Upper lobe of left lung (tissue), 6 donors: ENCODE measurements around the gene NLRC4. TPM values are rescaled to one million over a fixed set of nuclear protein-coding genes. Genes with fewer than 3 reads are reported as not detected.

Experiments used
- ATAC-seq, 2 donors: fragments of 200-7000 bp; cut with Tn5 transposase; one replicate each; pipeline ENCODE4 v1.9.1; 2022; ENCODE audit warnings: mild to moderate bottlenecking in 2 of 2, moderate library complexity in 2 of 2; ENCODE audit not compliant: low FRiP score in 2 of 2
- DNase-seq, 2 donors: peaks; one replicate each; pipeline ENCODE4 v3.0.0-alpha.2; 2019 to 2020
- H3K27ac ChIP-seq, 4 donors: fragments of 200-600 bp; sonication (generic); one replicate each; pipeline ENCODE4 v1.5.1; 2016 to 2019
- H3K27me3 ChIP-seq, 4 donors: fragments of 200-600 bp; sonication (generic); one replicate each; pipeline ENCODE4 v1.5.1; 2017 to 2019
- H3K36me3 ChIP-seq, 4 donors: fragments of 200-600 bp; sonication (generic); one replicate each; pipeline ENCODE4 v1.5.1; 2016 to 2019
- H3K4me1 ChIP-seq, 4 donors: fragments of 200-600 bp; sonication (generic); one replicate each; pipeline ENCODE4 v1.5.1; 2018 to 2019
- H3K4me3 ChIP-seq, 4 donors: fragments of 200-600 bp; sonication (generic); one replicate each; pipeline ENCODE4 v1.5.1; 2017 to 2019; ENCODE audit warnings: mild to moderate bottlenecking in 2 of 4, moderate library complexity in 1 of 4
- H3K9me3 ChIP-seq, 4 donors: fragments of 200-600 bp; sonication (generic); one replicate each; pipeline ENCODE4 v1.5.1; 2018 to 2019
- EP300 ChIP-seq, 4 donors: sonication (generic); formaldehyde crosslinking; IDR thresholded peaks; one replicate each; pipeline ENCODE4 v1.5.1; 2017; ENCODE audit warnings: antibody characterized with exemption in 4 of 4, control low read depth in 2 of 4
- POLR2A ChIP-seq, 4 donors: fragments of 450-650 bp; IDR thresholded peaks; one replicate each; pipeline ENCODE4 v1.5.1; 2016 to 2017; ENCODE audit warnings: antibody characterized with exemption in 4 of 4, mild to moderate bottlenecking in 2 of 4
- POLR2AphosphoS5 ChIP-seq, 2 donors: sonication (generic); formaldehyde crosslinking; IDR thresholded peaks; one replicate each; pipeline ENCODE4 v1.5.1; 2017; ENCODE audit warnings: antibody characterized with exemption in 2 of 2
- WGBS, 2 donors: methylation state at CpG; one replicate each; pipeline ENCODE4 v1.1.5; 2017 to 2018; 5-methylcytosine and 5-hydroxymethylcytosine counted together
- total RNA-seq, 6 donors: library from RNA; depleted of rRNA in 4 of 6; stranded (reverse); fragments of >200 nt in 4 of 6; gene quantifications; one replicate each; pipeline versions ENCODE4 v1.1.0 to v1.2.1, GENCODE V29; 2016 to 2021
- TF ChIP-seq, protein P1 (sequence below), 6 experiments: fragments of 450-650 bp in 4 of 6; fragments of 200-600 bp in 2 of 6; sonication (generic) in 2 of 6; IDR thresholded peaks; one replicate each; pipeline ENCODE4 v1.5.1; 2016 to 2019; ENCODE audit warnings: antibody characterized with exemption in 6 of 6
- donor health status: DM: no; HTN: no; CAD: no; lungs with moderate emphysema.
- donor health status: DM: no; HTN: yes; CAD: no; lungs with severe emphysema.

NLRC4 gene
- total RNA-seq, 6 donors from 2014 or later = 6.3 to 22.4 (median 10.6) TPM

- ATAC-seq (no peak), DNase-seq (no peak)
- H3K36me3 ChIP-seq = no peaks in the 10 kb centered on the region
- H3K27ac ChIP-seq = no peak overlapping the region
- H3K9me3 ChIP-seq = no peaks in the 10 kb centered on the region
- H3K4me3 ChIP-seq = no peak overlapping the region
- no peaks in the 10 kb centered on the region for H3K4me1 ChIP-seq
- TF ChIP-seq POLR2AphosphoS5 (IDR thresholded peaks at IDR 0.05) = no peak
- TF ChIP-seq POLR2A (IDR thresholded peaks at IDR 0.05) = no peak
- TF ChIP-seq, protein P1, sequence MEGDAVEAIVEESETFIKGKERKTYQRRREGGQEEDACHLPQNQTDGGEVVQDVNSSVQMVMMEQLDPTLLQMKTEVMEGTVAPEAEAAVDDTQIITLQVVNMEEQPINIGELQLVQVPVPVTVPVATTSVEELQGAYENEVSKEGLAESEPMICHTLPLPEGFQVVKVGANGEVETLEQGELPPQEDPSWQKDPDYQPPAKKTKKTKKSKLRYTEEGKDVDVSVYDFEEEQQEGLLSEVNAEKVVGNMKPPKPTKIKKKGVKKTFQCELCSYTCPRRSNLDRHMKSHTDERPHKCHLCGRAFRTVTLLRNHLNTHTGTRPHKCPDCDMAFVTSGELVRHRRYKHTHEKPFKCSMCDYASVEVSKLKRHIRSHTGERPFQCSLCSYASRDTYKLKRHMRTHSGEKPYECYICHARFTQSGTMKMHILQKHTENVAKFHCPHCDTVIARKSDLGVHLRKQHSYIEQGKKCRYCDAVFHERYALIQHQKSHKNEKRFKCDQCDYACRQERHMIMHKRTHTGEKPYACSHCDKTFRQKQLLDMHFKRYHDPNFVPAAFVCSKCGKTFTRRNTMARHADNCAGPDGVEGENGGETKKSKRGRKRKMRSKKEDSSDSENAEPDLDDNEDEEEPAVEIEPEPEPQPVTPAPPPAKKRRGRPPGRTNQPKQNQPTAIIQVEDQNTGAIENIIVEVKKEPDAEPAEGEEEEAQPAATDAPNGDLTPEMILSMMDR (IDR thresholded peaks at IDR 0.05) = no peak
- TF ChIP-seq EP300 (IDR thresholded peaks at IDR 0.05) = no peak
- H3K27me3 ChIP-seq = no peaks in the 10 kb centered on the region
- 90 to 92% methylated on average over 4 of the region's 4 CpGs for WGBS, 2 donors
These were observed 32.7 kb downstream of the NLRC4 start for GRCh38 chr2:32231959-32232358.

DNA sequence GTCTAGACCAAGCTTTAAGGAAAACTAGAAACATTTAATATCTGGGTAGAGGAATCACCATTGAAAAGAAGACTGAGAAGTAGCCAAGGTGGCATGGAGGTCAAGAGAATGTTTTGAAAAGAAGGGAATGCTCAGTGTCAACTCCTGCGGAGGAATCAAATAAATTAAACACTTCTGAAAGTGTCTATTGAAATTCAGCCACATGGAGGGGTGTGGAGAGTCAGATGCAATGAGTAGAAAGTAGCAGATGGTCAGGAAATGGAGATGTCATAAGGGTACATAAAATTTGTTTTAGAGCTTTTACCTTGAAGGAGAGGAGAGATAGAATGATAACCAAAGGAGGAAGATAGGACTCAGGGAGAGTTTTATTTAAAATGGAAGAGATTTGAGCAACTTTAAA is 35.1 kb downstream of the NLRC4 start:
- DNase-seq = no peak
- TF ChIP-seq, protein P1 (IDR thresholded peaks at IDR 0.05) = no peak
- TF ChIP-seq POLR2AphosphoS5 (IDR thresholded peaks at IDR 0.05) = no peak
- TF ChIP-seq EP300 (IDR thresholded peaks at IDR 0.05) = no peak
- no peak for TF ChIP-seq POLR2A (IDR thresholded peaks at IDR 0.05)
- no peaks in the 10 kb centered on the region for H3K27me3 ChIP-seq

GRCh38 chr2:32228181-32228580 is 36.5 kb downstream of the NLRC4 start:
- TF ChIP-seq POLR2A (IDR thresholded peaks at IDR 0.05) (no peak), EP300 (IDR thresholded peaks at IDR 0.05) (no peak), POLR2AphosphoS5 (IDR thresholded peaks at IDR 0.05) (no peak)
- TF ChIP-seq, protein P1 (IDR thresholded peaks at IDR 0.05) = no peak
- Histone ChIP-seq H3K27me3 (no peaks in the 10 kb centered on the region), H3K4me1 (no peaks in the 10 kb centered on the region), H3K36me3 (peaks cover 0 to 22% (median 9%) of the 10 kb centered on the region in 4 donors), H3K9me3 (no peaks in the 10 kb centered on the region), H3K27ac (no peak overlapping the region), H3K4me3 (no peak overlapping the region)
- WGBS, 2 donors = 80 to 87% methylated on average over 2 of the region's 2 CpGs
- ATAC-seq (no peak), DNase-seq (no peak)

More for the DNA sequence above, 35.1 kb downstream of the NLRC4 start:
- ATAC-seq = no peak
- H3K27ac ChIP-seq = no peak overlapping the region
- peaks cover 0 to 13% (median 5%) of the 10 kb centered on the region in 4 donors for H3K36me3 ChIP-seq
- 38 to 44% methylated on average over 1 of the region's 1 CpG for WGBS, 2 donors
- H3K9me3 ChIP-seq = no peaks in the 10 kb centered on the region
- no peaks in the 10 kb centered on the region for H3K4me1 ChIP-seq
- H3K4me3 ChIP-seq = no peak overlapping the region

DNA sequence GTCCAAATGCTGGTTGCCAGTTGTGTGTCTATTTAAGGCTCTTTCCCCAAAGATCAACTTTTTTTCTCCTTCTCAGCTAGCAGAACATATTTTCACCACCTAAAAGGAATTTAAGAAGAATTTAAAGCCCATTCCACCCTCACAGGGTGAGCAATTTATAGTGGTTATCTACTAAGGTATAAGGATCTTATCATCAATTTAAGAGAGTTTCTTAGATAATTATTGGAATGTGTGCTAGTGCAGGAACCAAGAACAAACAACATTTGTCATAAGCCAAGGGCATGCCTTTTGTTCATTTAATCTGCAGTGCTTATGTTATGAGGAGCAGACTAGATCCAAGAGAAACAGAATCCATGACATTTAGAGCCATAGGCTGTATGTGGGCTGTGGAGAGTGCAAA is 37.2 kb downstream of the NLRC4 start:
- no peak for DNase-seq
- no peak overlapping the region for H3K4me3 ChIP-seq
- peaks cover 1 to 29% (median 16%) of the 10 kb centered on the region in 4 donors for H3K36me3 ChIP-seq
- no peaks in the 10 kb centered on the region for H3K27me3 ChIP-seq
- H3K4me1 ChIP-seq = no peaks in the 10 kb centered on the region
- TF ChIP-seq EP300 (IDR thresholded peaks at IDR 0.05) (no peak), POLR2AphosphoS5 (IDR thresholded peaks at IDR 0.05) (no peak), POLR2A (IDR thresholded peaks at IDR 0.05) (no peak)
- TF ChIP-seq, protein P1 (IDR thresholded peaks at IDR 0.05) = no peak
- ATAC-seq = no peak
- no peaks in the 10 kb centered on the region for H3K9me3 ChIP-seq
- no peak overlapping the region for H3K27ac ChIP-seq

GRCh38 chr2:32222966-32223365 is 41.7 kb downstream of the NLRC4 start:
- no peak overlapping the region for H3K4me3 ChIP-seq
- no peaks in the 10 kb centered on the region for H3K27me3 ChIP-seq
- H3K9me3 ChIP-seq = no peaks in the 10 kb centered on the region
- no peak for DNase-seq
- ATAC-seq = no peak
- peaks cover 16 to 64% (median 28%) of the 10 kb centered on the region in 4 donors for H3K36me3 ChIP-seq
- WGBS, 2 donors = 94 to 98% methylated on average over 2 of the region's 2 CpGs
- no peaks in the 10 kb centered on the region for H3K4me1 ChIP-seq
- no peak for TF ChIP-seq POLR2AphosphoS5 (IDR thresholded peaks at IDR 0.05)
- TF ChIP-seq, protein P1 (IDR thresholded peaks at IDR 0.05) = no peak
- no peak overlapping the region for H3K27ac ChIP-seq
